H1 (cell line): ENCODE data around the gene CHRD. TPM values are rescaled to one million over a fixed set of nuclear protein-coding genes. Genes with fewer than 3 reads are reported as not detected.

ENCODE experiments used
- CHD1 ChIP-seq: IDR thresholded peaks from 2 replicates; pipeline ENCODE4 v1.6.1; 2012; ENCODE audit warnings: low read depth, low read length, improper control_type of control experiment
- FOSL1 ChIP-seq: IDR thresholded peaks from 2 replicates; pipeline ENCODE4 v1.6.1; 2011; ENCODE audit warnings: mild to moderate bottlenecking, low read depth, low read length, moderate library complexity; ENCODE audit not compliant: insufficient read depth
- POLR2A ChIP-seq, 2 experiments: IDR thresholded peaks; 1 replicate in 1 of 2; 2 replicates in 1 of 2; pipeline ENCODE4 v1.6.1; 2011; ENCODE audit warnings: low read depth in 2 of 2, low read length in 2 of 2, mild to moderate bottlenecking in 2 of 2; ENCODE audit errors: control extremely low read depth in 1 of 2
- USF2 ChIP-seq: IDR thresholded peaks from 2 replicates; pipeline ENCODE4 v1.6.1; 2011; ENCODE audit warnings: low read length, improper control_type of control experiment
- polyA plus RNA-seq, 7 experiments: library from polyadenylated mRNA; depleted of rRNA in 3 of 7; stranded (reverse) in 5 of 7; unstranded in 2 of 7; fragments of >200 nt in 5 of 7; fragments of 200-250 nt in 2 of 7; gene quantifications; 1 replicate in 5 of 7; 2 replicates in 1 of 7; 4 replicates in 1 of 7; pipeline versions ENCODE4 v1.2.1 to v1.2.3, GENCODE V29; 2011 to 2013; ENCODE audit warnings: missing spikeins in 2 of 7, mixed read lengths in 2 of 7
- total RNA-seq: library from RNA; stranded (reverse); fragmentation: NEBNext Ultra II Directional; extraction: Animal tissue kit (Norgen Biotek cat#: 25700); gene quantifications from 2 replicates; pipeline ENCODE4 v1.2.1, GENCODE V29; 2021

Gene CHRD
- total and polyA plus RNA-seq, 2 of the 8 experiments (the other 6 are each of a cell fraction or from before 2014, with no cell fraction given) = 0.62 to 0.86 TPM

GRCh38 chr3:184352897-184353545 lies 26.8 kb upstream of the CHRD start (continued):
- TF ChIP-seq USF2 = no peak
- no peak for TF ChIP-seq FOSL1
- no peak for TF ChIP-seq CHD1
- no peak for TF ChIP-seq POLR2A (IDR thresholded peaks at IDR 0.05; ENCODE audit: control extremely low read depth in 1 of 2, low read depth in 2 of 2, low read length in 2 of 2)
